RPMI7951 (cell line): ENCODE data around the gene DPEP1. TPM values are rescaled to one million over a fixed set of nuclear protein-coding genes. Genes with fewer than 3 reads are reported as not detected.
"Not testable (repeated sequence)": the region's sequence is repeated elsewhere in the genome, so short reads cannot be mapped to it uniquely, and the experiment has no call there.

Experiments used
- DNase-seq: peaks from one replicate; pipeline ENCODE4 v3.0.0-alpha.2; 2012; ENCODE audit warnings: low read depth
- total RNA-seq: library from RNA; depleted of rRNA; stranded (reverse); fragments of >200 nt; shearing (Covaris generic); gene quantifications from 2 replicates; pipeline ENCODE4 v1.2.3, GENCODE V29; 2014

The DPEP1 gene
- total RNA-seq, 1 experiment from 2014 or later, result 0.24 TPM

DNA sequence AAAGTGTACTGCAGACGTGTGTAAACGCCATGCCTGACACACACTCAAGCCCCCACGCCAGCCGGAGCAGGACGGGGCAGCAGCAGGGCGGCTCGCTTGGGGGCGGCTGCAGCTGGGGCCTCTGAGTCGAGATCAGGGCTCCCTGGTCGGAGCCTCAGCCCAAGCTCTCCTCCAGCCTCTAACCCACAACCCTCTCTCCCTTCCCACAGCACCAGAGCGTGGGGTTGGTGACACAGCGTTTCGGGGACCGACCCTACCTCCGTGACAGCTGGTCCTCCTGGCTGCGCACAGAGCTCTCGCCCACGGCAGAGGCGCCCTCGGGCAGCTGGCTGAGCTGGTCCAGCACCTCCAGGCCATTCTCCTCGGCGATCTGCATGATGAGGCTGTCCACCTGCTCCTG is 32.8 kb downstream of the DPEP1 start:
- no peak for DNase-seq

GRCh38 chr16:89646906-89647305 is 33.5 kb downstream of the DPEP1 start:
- DNase-seq, result no peak

GRCh38 chr16:89651584-89651983 is 38.1 kb downstream of the DPEP1 start:
- DNase-seq, result no peak

GRCh38 chr16:89653656-89654295 is 40.3 kb downstream of the DPEP1 start:
- DNase-seq, result no peak

DNA sequence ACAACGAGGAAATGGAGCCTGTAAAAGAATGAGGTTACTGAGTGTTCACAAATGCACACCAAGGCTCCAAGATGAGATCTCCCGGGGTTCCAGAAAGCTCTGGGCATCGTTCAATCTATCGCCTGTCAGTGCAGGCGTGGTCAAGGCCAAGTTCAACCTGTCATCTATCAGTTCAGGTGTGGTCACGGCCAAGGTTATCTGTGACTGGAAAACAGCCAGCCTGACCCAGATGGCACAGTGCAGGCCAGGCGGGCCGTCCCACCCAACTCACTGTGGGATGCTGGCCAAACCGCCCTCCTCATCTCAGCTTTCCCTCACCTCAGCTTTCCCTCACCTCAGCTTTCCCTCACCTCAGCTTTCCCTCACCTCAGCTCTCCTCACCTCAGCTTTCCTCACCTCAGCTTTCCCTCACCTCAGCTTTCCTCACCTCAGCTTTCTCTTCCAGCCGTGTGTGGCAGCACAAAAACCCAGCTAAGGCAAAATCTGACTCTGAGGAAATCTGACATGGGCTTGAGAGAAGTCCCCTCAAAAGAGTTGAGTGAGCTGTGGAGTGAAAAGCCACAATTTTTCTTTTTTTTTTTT is 41.7 kb downstream of the DPEP1 start:
- DNase-seq, result no peak

GRCh38 chr16:89656435-89657121 is 43.1 kb downstream of the DPEP1 start:
- no peak for DNase-seq

GRCh38 chr16:89657442-89658220 is 44.2 kb downstream of the DPEP1 start, which contains the start of the genes CHMP1A and SPATA33:
CHMP1A (minus strand) TSS chr16:89657708; CDS start chr16:89657588, 120 bp downstream.
SPATA33 (plus strand) TSS chr16:89657836; CDS start chr16:89657912, 76 bp downstream.
- peak; percentile 81 for DNase-seq

GRCh38 chr16:89658221-89658879 is 44.9 kb downstream of the DPEP1 start:
- DNase-seq, result no peak

GRCh38 chr16:89660146-89660545 is 46.7 kb downstream of the DPEP1 start:
- no peak for DNase-seq

- DNase-seq, result no peak
These were observed 47.8 kb downstream of the DPEP1 start for GRCh38 chr16:89661215-89661614.

GRCh38 chr16:89664238-89664637 is 50.8 kb downstream of the DPEP1 start:
- DNase-seq, result not testable (repeated sequence)

DNA sequence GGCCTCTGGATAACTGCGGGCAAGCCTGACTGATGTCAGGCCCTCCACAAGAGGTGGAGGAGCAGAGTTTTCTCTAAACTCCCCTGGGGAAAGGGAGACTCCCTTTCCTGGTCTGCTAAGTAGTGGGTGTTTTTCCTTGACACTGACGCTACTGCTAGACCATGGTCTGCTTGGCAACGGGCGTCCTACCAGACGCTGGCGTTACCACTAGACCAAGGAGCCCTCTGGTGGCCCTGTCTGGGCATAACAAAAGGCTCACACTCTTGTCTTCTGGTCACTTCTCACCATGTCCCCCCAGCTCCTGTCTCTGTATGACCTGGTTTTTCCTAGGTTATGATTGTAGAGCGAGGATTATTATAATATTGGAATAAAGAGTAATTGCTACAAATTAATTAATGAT is 53.6 kb downstream of the DPEP1 start:
- DNase-seq, result peak; percentile 61

GRCh38 chr16:89667633-89668032 is 54.2 kb downstream of the DPEP1 start:
- DNase-seq, result no peak

DNA sequence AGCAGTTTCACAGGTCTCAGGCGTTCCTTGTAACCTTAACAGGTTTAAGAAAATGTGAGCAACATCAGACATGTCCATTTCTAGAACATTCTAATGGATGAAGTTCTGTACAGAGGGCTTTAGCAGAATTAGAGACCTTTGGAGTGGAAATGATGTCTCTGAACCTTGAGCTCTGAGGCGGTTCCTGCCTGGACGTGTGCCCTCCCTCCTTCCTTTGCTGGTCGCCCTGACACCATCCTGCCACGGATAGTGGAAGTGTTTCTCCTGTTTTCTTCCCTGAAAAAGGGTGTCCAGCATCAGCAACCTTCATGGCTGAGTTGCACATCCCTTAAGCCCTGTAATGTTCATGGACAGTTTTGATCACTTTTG is 55.3 kb downstream of the DPEP1 start:
- no peak for DNase-seq

DNA sequence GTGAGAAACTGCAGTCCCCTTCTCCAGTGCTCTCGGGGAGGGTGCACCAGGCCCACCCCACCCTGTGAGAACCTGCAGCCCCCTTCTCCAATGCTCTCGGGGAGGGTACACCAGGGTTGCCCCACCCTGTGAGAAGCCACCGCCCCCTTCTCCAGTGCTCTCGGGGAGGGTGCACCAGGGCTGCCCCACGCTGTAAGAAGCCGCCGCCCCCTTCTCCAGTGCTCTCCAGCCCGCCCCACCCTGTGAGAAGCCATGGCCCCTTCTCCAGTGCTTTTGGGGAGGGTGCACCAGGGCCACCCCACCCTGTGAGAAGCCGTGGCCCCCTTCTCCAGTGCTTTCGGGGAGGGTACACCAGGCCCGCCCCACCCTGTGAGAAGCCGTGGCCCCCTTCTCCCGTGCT is 56.3 kb downstream of the DPEP1 start:
- DNase-seq, result no peak

- DNase-seq, result peak; percentile 52
These were observed 57.3 kb downstream of the DPEP1 start for GRCh38 chr16:89670496-89671431.

GRCh38 chr16:89671565-89671964 is 58.1 kb downstream of the DPEP1 start:
- not testable (repeated sequence) for DNase-seq

- DNase-seq, result no peak
These were observed 58.9 kb downstream of the DPEP1 start for GRCh38 chr16:89672177-89672941.

DNA sequence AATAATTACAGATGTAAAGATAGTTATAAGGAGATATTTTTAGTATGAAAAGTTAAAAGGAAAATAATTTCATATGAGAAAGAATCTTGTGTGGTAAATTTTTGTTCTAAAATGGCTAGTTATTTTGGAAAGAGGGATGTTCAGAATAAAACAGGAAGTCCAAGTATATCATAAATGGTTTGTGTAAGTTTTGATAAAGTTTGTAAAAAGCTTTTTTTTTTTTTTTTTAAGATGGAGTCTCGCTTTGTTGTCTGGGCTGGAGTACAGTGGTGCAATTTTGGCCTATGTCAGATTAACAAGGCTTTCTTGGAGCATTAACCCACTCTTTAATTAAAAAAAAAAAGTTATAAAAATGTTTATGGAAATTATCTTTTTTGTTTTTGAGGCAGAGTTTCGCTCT is 64.8 kb downstream of the DPEP1 start:
- DNase-seq, result no peak

DNA sequence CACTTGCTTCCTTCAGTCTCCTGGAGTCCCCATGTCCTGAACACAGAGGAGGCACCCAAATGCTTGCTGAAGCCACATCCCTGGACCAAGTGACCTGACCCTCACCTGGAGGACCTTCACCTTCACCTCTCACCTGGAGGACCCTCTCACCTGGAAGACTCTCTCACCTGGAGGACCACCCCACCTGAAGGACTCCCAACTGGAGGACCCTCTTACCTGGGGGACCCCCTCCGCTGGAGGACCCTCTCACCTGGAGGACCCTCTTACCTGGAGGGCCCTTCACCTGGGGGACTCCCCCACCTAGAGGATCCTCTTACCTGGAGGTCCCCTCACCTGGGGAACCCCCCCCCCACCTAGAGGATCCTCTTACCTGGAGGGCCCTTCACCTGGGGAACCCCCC is 72.5 kb downstream of the DPEP1 start:
- DNase-seq, result no peak
